Ishikawa (cell line): ENCODE data around the gene MRPS12.

Source experiments
- CEBPB ChIP-seq: IDR thresholded peaks from 2 replicates; pipeline ENCODE4 v1.6.1; 2012
- CREB1 ChIP-seq: IDR thresholded peaks from 2 replicates; pipeline ENCODE4 v1.6.1; 2012; ENCODE audit warnings: low read depth
- EGR1 ChIP-seq: IDR thresholded peaks from 2 replicates; pipeline ENCODE4 v1.6.1; 2012
- EP300 ChIP-seq: IDR thresholded peaks from 2 replicates; pipeline ENCODE4 v1.6.1; 2012; ENCODE audit warnings: borderline replicate concordance
- FOXM1 ChIP-seq: IDR thresholded peaks from 2 replicates; pipeline ENCODE4 v1.6.1; 2012; ENCODE audit warnings: low read depth, borderline replicate concordance
- MAX ChIP-seq: IDR thresholded peaks from 2 replicates; pipeline ENCODE4 v1.6.1; 2012
- NFIC ChIP-seq: IDR thresholded peaks from 2 replicates; pipeline ENCODE4 v1.6.1; 2012
- RAD21 ChIP-seq: IDR thresholded peaks from 2 replicates; pipeline ENCODE4 v1.6.1; 2012; ENCODE audit warnings: low read depth
- REST ChIP-seq: IDR thresholded peaks from 2 replicates; pipeline ENCODE4 v1.6.1; 2012; ENCODE audit warnings: low read depth, mild to moderate bottlenecking
- TAF1 ChIP-seq: IDR thresholded peaks from 2 replicates; pipeline ENCODE4 v1.6.1; 2012; ENCODE audit warnings: low read depth, mild to moderate bottlenecking
- TCF12 ChIP-seq: IDR thresholded peaks from 2 replicates; pipeline ENCODE4 v1.6.1; 2012; ENCODE audit warnings: low read depth
- TEAD4 ChIP-seq: IDR thresholded peaks from 2 replicates; pipeline ENCODE4 v1.6.1; 2012
- YY1 ChIP-seq: IDR thresholded peaks from 2 replicates; pipeline ENCODE4 v1.6.1; 2012; ENCODE audit warnings: low read depth
- ZBTB7A ChIP-seq: IDR thresholded peaks from 2 replicates; pipeline ENCODE4 v1.6.1; 2012; ENCODE audit warnings: low read depth
- TF ChIP-seq, protein P1 (sequence below): IDR thresholded peaks from 2 replicates; pipeline ENCODE4 v1.6.1; 2012

The MRPS12 gene

DNA sequence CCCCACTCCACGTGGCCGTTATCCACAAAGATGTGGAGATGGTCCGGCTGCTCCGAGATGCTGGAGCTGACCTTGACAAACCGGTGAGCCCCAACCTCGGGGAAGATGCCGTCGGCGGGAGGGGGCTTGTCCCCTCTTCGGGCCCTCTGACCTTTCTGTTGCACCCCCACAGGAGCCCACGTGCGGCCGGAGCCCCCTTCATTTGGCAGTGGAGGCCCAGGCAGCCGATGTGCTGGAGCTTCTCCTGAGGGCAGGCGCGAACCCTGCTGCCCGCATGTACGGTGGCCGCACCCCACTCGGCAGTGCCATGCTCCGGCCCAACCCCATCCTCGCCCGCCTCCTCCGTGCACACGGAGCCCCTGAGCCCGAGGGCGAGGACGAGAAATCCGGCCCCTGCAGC is 23.5 kb upstream of the MRPS12 start:
- TF ChIP-seq FOXM1 (no peak), NFIC (no peak)

GRCh38 chr19:38907670-38908069 is 23.1 kb upstream of the MRPS12 start:
- no peak for TF ChIP-seq RAD21
- no peak for TF ChIP-seq YY1
- TF ChIP-seq FOXM1, result no peak
- no peak for TF ChIP-seq TAF1
- TF ChIP-seq EGR1, result no peak
- TF ChIP-seq TCF12, result no peak
- TF ChIP-seq, protein P1, sequence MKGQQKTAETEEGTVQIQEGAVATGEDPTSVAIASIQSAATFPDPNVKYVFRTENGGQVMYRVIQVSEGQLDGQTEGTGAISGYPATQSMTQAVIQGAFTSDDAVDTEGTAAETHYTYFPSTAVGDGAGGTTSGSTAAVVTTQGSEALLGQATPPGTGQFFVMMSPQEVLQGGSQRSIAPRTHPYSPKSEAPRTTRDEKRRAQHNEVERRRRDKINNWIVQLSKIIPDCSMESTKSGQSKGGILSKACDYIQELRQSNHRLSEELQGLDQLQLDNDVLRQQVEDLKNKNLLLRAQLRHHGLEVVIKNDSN, result no peak
- TF ChIP-seq NFIC, result no peak
- no peak for TF ChIP-seq MAX
- TF ChIP-seq REST, result no peak
- TF ChIP-seq CREB1, result no peak
- TF ChIP-seq CEBPB, result no peak
- TF ChIP-seq EP300, result no peak
- TF ChIP-seq TEAD4, result no peak
- no peak for TF ChIP-seq ZBTB7A

GRCh38 chr19:38908911-38909310 is 21.8 kb upstream of the MRPS12 start:
- TF ChIP-seq TAF1 (no peak), TEAD4 (no peak), YY1 (no peak), REST (no peak), TCF12 (no peak), FOXM1 (no peak), NFIC (no peak), ZBTB7A (no peak), RAD21 (no peak), EGR1 (no peak), CEBPB (no peak), EP300 (no peak), MAX (no peak), CREB1 (no peak)
- TF ChIP-seq, protein P1, result no peak

- no peak for TF ChIP-seq YY1
- no peak for TF ChIP-seq EGR1
- no peak for TF ChIP-seq TCF12
- no peak for TF ChIP-seq CREB1
- no peak for TF ChIP-seq RAD21
- TF ChIP-seq, protein P1, result no peak
Observed at GRCh38 chr19:38910488-38910887, 20.3 kb upstream of the MRPS12 start.

DNA sequence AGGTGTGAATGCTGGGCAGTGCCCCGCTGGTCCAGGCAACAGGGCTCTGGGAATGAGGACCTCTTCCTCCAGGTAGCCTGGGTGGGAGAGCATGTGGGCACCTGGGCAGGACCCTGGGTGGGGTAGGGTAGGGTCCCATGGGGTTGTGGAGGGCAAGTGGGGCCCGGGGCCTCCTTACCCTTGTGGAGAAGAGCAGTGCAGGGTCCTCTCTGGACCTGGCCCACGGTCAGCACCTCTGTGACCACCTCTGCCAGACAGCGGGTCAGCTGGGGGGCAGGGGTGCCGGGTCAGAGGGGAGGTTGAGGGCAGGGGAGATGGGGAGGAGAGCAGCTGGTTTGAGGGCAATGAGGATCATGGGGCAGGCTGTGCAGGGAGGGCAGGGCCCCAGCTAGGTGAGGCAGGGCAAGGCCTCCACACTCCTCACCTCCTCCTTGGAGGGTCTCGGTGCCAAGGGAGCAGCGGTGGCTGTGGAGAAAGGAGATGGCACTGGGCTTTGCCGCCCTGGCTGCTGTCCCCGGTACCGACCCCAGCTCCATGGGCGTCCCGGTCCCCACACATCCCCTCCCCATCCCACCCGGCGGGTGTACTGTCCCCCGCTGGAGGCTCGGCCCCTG is 19.2 kb upstream of the MRPS12 start:
- TF ChIP-seq CREB1 (no peak), FOXM1 (no peak), YY1 (no peak), TEAD4 (no peak), TCF12 (no peak), REST (no peak), TAF1 (no peak), EGR1 (no peak), RAD21 (no peak), ZBTB7A (no peak), EP300 (no peak), MAX (no peak), NFIC (no peak), CEBPB (no peak)
- TF ChIP-seq, protein P1, result no peak
